UCSD-AML1 (cell line): Measurements from ENCODE around the gene MRM1.

Experiments
- DNase-seq: peaks from one replicate; lab custom pipeline; 2025; ENCODE audit not compliant: unreplicated experiment; lab: John Stamatoyannopoulos, UW

Gene MRM1, protein sequence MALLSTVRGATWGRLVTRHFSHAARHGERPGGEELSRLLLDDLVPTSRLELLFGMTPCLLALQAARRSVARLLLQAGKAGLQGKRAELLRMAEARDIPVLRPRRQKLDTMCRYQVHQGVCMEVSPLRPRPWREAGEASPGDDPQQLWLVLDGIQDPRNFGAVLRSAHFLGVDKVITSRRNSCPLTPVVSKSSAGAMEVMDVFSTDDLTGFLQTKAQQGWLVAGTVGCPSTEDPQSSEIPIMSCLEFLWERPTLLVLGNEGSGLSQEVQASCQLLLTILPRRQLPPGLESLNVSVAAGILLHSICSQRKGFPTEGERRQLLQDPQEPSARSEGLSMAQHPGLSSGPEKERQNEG

DNA sequence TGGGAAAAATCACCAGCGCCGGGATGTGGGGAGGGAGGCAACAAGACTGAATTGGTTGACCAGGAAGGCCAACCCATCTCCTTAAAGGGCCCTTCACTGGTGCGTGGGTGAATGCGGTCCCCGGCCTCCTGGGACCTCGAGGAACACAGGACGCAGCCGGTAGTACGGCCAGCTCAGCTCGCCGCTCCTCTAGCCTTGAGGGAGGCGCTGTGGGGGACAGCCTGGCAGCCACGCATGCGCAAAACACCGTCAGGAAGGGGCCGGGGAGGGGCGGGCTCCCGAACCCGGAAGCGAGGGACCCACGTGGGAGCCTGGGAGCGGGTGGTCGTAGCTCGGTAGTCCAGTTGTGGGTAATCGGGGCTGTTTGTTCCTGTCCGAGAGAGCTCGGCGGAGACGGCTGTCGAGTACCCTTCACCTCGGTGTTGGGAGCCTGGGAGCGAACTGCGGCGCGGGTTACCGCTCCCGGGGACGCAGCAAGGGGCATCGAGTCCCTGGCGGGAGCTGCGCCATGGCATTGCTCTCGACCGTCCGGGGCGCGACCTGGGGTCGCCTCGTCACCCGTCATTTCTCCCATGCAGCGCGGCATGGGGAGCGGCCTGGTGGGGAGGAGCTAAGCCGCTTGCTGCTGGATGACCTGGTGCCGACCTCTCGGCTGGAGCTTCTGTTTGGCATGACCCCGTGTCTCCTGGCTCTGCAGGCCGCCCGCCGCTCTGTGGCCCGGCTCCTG is at the start of gene MRM1:
MRM1 (plus strand) TSS at position 281 of the 727 bp plus-strand sequence; CDS start at position 509, 228 bp downstream.
- DNase-seq: peak; percentile 95

DNA sequence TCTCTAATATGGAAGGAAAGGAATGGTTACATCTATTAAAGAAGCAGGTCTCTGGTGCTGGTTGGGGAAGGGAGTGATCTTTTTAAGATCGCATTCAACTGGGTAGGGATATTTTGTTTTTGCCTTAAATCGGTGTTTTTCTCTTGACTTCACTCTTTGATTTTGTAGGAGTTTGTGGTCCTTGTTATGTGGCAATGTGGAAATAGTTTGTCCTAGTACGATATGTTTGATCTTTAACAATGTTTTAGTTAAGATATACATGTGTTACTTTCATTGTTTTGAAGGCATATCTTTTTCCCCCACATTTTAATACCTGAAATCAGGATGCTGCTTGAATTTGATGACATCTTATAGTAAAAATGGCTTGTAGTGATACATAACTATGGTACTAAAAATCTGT is 47.9 kb upstream of the MRM1 start:
- no peak for DNase-seq

DNA sequence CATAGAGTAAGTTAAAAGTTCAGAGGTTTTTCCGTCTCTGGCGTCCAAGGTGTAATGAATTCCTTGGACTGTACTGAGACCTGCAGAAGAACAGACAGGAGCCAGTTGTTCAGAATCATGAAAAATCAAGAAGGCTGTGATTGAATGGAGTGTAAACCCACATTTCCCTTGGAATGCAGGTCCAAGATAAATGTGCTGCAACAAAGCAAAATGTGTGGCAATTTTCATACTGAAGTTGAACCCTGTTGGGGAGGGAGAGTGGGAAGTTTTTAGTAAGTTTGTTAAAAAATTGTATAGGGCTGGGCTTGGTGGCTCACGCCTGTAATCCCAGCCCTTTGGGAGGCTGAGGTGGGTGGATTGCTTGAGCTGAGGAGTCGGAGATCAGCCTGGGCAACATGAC is 35.3 kb upstream of the MRM1 start:
- DNase-seq: no peak

DNA sequence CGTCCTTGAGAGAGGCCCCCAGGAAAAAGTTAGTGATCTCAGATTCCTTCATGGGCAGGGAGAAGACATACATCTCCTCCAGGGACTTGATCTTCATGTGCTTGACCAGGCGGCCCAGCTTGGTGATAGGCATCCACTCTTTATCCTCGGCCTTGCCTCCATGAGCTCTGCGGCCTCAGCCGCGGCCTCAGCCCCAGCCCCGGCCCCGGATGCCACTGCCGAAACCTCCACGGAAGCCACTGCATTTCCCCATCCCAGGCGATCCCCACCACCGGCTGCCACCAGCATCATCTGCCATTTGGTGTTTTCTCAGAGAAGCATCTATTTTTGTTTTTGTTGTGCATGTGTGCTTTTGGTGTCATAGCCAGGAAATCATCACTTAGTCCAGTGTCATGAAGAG is 26.4 kb upstream of the MRM1 start:
- no peak for DNase-seq

DNA sequence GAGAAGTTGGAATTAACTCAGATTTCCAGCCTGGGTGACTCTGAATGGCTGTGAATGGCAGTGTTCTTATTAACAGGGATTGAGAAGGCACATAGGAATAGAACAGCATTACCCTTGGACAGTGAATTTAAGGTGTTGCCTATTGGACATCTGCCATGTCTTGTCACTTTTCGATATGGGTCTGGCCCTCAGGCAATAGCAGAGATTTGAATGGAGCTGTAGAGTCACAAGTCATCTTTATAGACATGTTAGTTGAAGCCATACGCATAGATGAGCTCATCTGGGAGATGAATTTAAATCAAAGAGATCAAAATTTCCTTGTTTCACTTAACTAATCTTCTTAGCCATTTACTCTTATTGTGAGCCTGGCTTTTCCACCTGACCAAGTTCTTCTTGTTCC is 24.6 kb upstream of the MRM1 start:
- no peak for DNase-seq

DNA sequence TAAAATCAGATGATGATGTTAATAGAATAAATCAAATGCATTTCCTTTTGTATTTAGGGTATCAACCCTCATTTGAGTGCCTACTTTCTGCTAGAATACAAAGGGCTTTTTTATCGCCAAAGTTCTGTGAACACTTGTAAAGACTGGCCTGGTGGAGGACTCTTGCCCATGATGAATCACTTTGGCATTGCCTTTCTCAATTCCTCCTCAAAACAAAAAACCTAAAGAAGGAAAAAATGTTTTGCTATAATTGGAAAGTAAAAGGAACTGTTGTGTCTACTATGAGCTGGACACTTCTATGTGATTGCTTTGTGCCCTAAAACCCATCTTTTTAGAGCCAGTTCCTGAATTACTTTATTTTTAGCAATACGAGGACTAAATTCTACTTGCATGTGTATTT is 22.7 kb upstream of the MRM1 start:
- no peak for DNase-seq

DNA sequence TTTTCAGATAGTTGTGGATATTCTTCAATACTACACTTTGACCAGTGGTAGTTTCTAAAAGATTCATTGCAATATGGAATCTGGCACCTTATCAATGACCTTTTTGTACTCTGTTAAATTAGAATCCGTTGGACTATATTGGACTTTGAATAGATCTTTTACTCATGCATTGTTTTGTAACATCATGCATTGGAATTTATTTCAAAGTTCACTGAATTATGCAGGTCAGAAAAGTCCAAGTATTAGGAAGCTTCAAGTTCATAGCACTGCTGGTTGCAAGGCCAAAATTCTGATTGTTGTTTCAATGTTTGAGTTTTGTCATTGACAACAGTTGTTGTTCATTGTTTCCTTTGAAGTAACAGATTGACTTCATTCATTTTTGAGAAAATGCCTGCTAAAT is 17.6 kb upstream of the MRM1 start:
- DNase-seq: no peak

DNA sequence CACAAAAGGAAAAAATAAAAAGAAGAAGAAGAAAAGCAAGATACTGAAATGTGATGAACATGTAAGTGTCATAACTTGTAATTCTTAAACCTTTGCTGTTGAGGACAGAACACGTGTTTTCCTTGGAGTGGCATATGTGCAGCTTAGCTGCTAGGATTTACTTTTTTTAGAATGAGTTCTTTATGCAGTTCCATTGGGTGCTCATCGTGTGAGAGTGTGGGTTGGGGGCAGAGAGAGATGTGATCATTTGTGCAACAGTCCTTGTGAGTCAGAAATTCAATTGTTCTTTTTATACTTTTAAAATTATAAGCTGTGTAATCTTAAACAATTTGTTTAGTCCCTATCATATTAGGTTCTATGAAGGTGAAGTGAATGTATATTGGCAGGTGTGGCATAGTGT is 15.2 kb upstream of the MRM1 start:
- no peak for DNase-seq

DNA sequence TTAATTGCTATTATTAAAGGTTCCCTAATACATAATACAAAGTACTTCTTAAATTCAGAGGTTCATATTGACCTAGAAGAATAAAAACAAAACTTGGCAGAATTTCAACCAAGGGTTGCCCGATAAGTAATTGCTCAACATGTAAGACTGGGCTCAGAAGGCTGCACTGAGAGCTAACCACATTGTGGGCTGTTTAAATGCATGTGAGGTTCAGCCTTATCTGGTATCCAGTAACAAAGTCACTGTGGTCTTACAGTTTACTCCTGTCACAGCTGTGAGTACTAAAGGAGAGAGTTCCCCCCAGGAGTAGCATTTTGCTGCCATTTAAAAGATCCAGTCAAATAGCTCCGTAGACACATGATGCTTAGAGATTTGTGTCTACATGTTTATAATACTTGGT is 11.3 kb upstream of the MRM1 start:
- DNase-seq: no peak

DNA sequence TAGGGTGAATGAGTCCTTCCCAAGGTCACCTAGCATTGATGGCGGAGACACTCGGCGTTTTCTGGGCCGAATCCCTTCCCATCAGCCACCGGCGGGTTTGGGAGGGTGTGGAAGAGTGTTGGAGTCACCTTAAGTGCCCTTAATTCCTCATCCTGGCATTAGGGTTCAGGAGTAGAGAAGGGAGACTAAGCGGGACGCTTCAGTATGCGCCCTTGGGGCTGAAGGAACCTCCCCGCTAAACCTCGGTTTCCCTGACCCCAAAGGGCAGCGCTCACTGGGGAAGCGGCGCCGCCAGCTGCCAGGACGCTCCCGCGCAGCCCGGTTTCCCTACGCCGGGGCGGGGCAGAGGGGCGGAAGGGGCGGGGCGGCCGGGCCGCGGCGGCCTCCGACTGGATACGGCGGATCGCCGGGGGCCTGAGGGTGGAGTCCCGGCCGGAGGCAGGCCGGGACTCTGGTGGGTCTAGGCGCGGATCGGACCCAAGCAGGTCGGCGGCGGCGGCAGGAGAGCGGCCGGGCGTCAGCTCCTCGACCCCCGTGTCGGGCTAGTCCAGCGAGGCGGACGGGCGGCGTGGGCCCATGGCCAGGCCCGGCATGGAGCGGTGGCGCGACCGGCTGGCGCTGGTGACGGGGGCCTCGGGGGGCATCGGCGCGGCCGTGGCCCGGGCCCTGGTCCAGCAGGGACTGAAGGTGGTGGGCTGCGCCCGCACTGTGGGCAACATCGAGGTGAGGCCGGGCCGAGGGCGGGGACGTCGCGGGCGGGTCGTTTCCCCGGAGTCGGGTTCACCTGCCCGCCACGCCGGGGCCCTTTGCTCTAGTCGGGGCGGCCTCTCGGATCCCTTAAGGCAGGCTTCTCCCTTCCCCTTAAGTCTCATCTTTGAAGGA is 9.7 kb upstream of the MRM1 start, which contains the start of gene DHRS11:
DHRS11 (plus strand) TSS at position 446 of the 882 bp plus-strand sequence; CDS start at position 577, 131 bp downstream.
- DNase-seq: peak; percentile 81

DNA sequence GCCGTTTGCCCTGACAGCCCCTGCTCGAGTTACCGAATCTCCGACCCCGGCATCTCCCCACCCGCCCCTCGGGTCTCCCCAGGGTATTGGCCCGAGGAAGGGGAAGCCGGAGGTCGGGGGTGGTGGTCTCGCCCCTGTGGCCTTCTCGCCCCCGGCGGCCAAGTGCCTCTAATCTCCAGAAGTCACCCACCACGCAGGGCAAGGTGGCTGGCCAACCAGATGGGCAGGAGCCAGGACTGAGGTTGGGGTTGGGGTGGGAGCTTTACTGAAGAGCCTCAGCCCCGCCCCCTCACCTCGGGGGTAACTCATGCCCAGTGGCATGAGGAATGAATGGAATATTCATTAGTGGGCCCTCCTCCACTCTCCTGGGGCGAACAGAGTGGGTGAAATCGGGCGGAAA is 9.1 kb upstream of the MRM1 start:
- DNase-seq: no peak

DNA sequence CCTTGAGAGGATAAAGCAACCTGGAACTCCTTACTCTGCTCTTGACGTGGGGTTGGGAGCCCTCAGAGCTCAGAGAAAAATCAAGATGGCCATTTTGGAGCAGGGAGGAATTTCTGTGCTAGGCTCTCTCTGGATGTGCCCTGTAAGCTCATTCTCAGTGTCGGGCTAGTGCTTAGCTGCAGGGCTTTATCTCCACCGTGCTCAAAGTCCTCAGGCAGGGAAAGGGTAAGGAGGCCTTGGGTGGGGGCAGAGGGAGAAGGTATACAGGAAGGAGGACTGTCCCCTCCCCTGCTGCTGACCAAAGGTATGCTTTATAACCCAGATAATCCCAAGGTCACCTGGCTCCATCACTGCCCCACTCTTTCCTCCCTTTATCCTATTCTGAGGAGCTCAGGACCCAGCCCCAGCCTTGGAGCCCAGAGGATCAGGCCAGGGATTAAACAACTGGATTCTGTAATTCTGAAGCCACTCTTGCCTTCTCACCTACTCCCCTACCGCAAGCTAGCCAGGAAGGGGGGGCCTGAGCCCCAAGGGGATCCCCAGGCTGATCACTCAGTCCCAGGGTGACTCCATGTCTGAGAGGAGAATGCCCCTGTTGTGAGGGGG is 8.6 kb upstream of the MRM1 start:
- DNase-seq: no peak

DNA sequence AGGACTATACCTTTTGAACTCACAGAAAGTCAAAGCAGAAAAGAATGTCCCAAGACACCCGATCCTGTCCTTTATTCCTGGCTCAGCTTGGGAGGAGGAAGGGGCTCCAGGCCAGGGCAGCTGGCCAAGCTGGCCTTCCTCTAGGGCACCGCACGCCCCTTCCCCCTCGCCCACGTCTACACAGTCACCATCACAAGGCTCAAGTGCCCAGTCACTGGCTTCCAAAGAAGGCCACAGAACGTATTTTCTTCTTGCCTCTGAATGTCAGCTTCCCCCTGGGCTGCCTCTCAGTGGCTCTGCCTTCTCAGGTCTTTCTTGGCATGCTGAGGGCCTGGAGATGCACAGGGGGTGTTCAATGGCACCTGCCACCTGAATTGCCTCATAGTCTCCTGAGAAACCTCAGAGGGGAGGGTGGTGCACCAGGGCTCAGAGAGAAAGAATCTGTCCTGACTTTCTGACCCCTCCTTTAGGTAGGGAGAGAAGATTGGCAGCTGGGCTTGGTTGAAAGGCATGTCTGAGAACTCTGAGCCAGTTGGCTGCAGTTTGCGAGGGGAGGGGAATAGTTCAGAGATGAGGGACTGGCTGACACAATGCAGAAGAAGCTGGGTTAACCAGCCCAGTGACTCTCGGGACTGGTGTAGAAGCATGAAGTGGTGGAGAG is 7.6 kb upstream of the MRM1 start:
- no peak for DNase-seq

DNA sequence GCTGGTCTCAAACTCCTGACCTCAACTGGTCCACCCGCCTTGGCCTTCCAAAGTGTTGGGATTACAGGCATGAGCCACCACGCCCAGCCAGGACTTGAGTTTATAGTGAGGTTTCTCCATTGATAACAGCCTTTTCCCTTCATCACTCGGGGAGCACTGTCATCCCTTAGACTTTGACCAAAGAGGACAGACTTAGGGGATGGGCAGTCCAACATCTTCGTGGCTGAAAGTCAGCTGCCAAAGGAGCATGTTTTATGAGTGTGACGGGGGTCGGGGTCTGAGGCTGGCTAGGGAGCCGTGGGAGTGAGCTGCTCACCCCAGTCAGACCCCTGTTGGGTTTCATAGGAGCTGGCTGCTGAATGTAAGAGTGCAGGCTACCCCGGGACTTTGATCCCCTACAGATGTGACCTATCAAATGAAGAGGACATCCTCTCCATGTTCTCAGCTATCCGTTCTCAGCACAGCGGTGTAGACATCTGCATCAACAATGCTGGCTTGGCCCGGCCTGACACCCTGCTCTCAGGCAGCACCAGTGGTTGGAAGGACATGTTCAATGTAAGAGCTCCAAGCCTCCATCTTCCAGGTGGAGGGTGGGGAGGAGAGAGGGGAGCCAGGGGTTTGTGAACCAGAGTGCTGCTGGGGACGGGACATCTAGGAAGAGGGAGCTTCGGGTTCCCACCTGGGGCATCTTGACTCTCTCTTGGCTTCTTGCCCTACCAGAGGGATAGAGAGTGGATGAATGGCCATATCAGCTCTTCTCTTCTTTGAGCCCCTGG is 6.6 kb upstream of the MRM1 start:
- no peak for DNase-seq

DNA sequence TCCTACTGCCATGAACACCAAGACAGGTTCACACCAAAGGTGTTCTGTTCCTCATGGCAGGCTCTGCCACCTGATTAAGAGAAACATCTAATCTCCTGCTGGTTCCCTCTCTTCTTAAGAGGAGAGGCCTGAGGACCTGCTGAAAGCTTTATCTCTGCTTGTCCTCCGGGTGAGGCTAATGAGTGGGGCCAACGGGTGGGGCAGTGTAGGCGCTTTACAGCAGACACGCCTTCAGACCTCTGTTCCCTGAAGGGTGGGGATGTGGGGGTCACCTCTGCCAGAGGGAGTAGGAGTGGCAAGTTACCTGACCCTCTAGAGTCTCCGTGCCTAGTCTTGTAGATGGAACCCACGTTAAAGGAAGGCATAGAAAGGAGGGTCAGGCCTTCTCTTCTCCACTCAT is 4.2 kb upstream of the MRM1 start:
- no peak for DNase-seq

DNA sequence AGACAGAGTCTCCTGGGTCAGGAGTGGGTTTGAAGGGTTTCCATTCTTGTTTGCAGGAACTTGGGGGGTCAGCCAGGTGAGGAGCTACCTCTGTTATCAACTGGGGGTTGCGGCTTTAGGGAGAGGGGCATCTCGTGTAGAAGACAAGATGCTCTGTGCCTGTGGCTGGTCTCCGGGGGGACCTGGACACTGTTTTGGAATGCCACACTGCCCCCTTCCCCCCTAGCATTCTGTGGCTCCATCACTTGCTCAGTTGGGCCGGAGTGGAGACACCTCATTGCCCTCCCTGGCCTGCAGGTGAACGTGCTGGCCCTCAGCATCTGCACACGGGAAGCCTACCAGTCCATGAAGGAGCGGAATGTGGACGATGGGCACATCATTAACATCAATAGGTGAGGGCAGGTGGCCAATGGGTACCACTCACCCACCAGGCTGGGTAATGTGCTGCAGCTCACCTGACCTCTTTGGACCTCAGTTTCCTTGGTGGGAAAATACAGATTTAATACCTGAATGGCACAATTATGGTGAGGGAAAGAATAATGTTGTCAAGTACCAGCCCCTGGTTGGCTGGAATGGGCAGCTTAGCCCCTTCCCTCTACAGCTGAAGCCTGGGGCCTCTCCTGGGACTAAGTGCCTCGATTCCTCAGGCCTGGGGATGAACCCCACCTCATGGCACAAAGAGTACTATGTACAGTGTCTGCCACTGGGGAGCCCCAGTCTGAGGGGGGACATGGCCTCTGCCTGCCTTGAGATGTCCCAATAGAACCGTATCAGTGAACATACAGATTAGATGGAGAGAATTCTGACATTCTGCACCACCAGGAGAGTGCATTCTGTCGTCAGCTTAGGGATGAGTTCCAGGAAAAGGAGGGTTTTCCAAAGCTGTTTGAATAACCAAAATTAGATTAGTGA is 3.3 kb upstream of the MRM1 start:
- no peak for DNase-seq

DNA sequence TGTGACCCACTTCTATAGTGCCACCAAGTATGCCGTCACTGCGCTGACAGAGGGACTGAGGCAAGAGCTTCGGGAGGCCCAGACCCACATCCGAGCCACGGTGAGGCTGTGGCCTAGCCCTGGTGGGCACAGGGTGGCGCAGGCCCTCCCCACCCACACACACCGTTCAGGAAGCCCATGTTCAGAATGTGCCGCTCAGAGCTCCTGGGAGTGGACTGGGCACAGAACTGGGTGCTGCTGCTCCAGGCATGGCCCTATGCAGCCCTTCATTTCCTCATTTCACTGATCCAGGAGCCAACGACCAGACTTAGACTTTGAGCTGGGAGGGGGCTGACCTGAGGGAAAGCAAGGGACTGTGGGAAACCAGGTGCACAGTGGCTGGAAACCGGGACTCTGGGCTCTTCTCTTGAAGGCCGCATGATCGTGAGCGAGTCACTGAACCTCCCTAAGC is 2.4 kb upstream of the MRM1 start:
- no peak for DNase-seq

DNA sequence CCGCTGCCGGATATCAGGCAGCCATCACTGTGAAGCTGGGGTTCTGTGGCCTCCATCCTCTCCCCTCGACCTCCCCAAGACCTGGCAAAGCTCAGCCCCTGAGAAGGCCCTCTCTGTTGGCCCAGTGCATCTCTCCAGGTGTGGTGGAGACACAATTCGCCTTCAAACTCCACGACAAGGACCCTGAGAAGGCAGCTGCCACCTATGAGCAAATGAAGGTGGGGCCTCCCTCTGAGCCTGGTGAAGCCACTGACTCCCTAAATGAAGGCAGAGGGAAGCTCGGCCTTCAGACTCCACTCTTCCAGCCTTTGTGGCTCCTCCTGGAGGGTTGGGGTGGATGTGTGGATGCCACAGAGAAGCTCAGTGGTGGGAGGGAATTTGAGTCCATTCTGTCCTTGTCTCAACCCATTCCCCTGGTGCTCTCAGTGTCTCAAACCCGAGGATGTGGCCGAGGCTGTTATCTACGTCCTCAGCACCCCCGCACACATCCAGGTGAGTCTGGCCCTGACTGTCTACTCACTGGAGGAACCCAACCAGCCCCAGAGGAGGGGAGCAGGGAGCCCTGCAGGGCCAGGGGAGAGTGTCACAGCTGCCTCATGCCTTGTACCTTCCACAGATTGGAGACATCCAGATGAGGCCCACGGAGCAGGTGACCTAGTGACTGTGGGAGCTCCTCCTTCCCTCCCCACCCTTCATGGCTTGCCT is 1.7 kb upstream of the MRM1 start:
- DNase-seq: no peak
